Breast epithelium (tissue), 3 donors: ENCODE results near the gene ENAH.

ENCODE experiments used
- CTCF ChIP-seq, 3 donors: fragments of 450-650 bp; IDR thresholded peaks; one replicate each; pipeline ENCODE4 v1.5.1; 2016 to 2017; ENCODE audit warnings: antibody characterized with exemption in 3 of 3, mild to moderate bottlenecking in 3 of 3, moderate library complexity in 3 of 3
- POLR2AphosphoS5 ChIP-seq, 3 donors: sonication (generic); formaldehyde crosslinking; IDR thresholded peaks; one replicate each; pipeline ENCODE4 v1.6.1; 2017; ENCODE audit warnings: antibody characterized with exemption in 3 of 3

DNA sequence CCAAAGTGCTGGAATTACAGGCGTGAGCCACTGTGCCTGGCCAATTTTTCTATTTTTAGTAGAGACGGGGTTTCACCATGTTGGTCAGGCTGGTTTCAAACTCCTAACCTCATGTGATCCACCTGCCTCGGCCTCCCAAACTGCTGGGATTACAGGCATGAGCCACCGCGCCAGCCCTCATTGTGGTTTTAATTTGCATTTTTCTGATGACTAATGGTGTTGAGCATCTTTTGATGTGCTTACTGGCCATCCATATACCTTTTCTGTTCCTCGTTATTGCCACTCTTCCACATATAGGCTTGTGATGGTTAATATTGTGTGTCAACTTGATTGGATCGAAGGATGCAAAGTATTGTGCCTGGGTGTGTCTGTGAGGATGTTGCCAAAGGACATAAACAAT is 17.4 kb upstream of the ENAH start:
- TF ChIP-seq CTCF (IDR thresholded peaks at IDR 0.05) (no peak), POLR2AphosphoS5 (IDR thresholded peaks at IDR 0.05) (no peak)
